ENCODE results near the gene AGAP1. TPM values are rescaled to one million over a fixed set of nuclear protein-coding genes. Genes with fewer than 3 reads are reported as not detected.

AGAP1 gene
- total and polyA plus RNA-seq, 9 donors: 5.7 to 32.2 (median 20.2) TPM

- TF ChIP-seq POLR2A (IDR thresholded peaks at IDR 0.05) (no peak), EP300 (IDR thresholded peaks at IDR 0.05) (no peak), CTCF (IDR thresholded peaks at IDR 0.05) (no peak)
- WGBS, 3 donors: 89 to 96% (median 95%) methylated on average over 10 of the region's 10 CpGs
- Histone ChIP-seq H3K36me3 (no peaks in the 10 kb centered on the region), H3K9me3 (no peaks in the 10 kb centered on the region), H3K4me1 (ENCODE audit: insufficient read depth) (no peaks in the 10 kb centered on the region), H3K27me3 (no peaks in the 10 kb centered on the region), H3K4me3 (no peak overlapping the region), H3K27ac (no peak overlapping the region)
- no peak for DNase-seq
- intact Hi-C loops (cut with DNase I): no loop called here
Observed at GRCh38 chr2:235737396-235737795, 243.6 kb downstream of the AGAP1 start.

- TF ChIP-seq CTCF (IDR thresholded peaks at IDR 0.05): no peak
- TF ChIP-seq POLR2A (IDR thresholded peaks at IDR 0.05): no peak
- no peak for TF ChIP-seq EP300 (IDR thresholded peaks at IDR 0.05)
- no peaks in the 10 kb centered on the region for H3K36me3 ChIP-seq
- DNase-seq: no peak
- H3K27me3 ChIP-seq: no peaks in the 10 kb centered on the region
- H3K9me3 ChIP-seq: no peaks in the 10 kb centered on the region
- no peak overlapping the region for H3K27ac ChIP-seq
- 92 to 97% (median 95%) methylated on average over 10 of the region's 10 CpGs for WGBS, 3 donors
- H3K4me3 ChIP-seq: no peak overlapping the region
- no peaks in the 10 kb centered on the region for H3K4me1 ChIP-seq (ENCODE audit: insufficient read depth)
- intact Hi-C loops (cut with DNase I): no loop called here
Observed at GRCh38 chr2:235737840-235738239, 244.0 kb downstream of the AGAP1 start.

GRCh38 chr2:235739704-235740415, 246.0 kb downstream of the AGAP1 start:
- intact Hi-C loops (cut with DNase I): loop anchor here in 1 of 4 donors (10.0 kb wide), 1 partner anchor 605 kb away; no protein-coding TSS in a partner anchor
- H3K4me3 ChIP-seq: no peak overlapping the region
- H3K36me3 ChIP-seq: no peaks in the 10 kb centered on the region
- H3K27me3 ChIP-seq: no peaks in the 10 kb centered on the region
- TF ChIP-seq POLR2A (IDR thresholded peaks at IDR 0.05) (no peak), EP300 (IDR thresholded peaks at IDR 0.05) (no peak), CTCF (IDR thresholded peaks at IDR 0.05) (no peak)
- H3K27ac ChIP-seq: no peak overlapping the region
- no peaks in the 10 kb centered on the region for H3K4me1 ChIP-seq (ENCODE audit: insufficient read depth)
- no peaks in the 10 kb centered on the region for H3K9me3 ChIP-seq
- WGBS, 3 donors: 94 to 96% (median 94%) methylated on average over 29 of the region's 29 CpGs
- no peak for DNase-seq

GRCh38 chr2:235740821-235741220, 247.0 kb downstream of the AGAP1 start:
- Histone ChIP-seq H3K4me3 (no peak overlapping the region), H3K27ac (no peak overlapping the region), H3K9me3 (no peaks in the 10 kb centered on the region), H3K36me3 (no peaks in the 10 kb centered on the region), H3K27me3 (no peaks in the 10 kb centered on the region), H3K4me1 (ENCODE audit: insufficient read depth) (no peaks in the 10 kb centered on the region)
- 77 to 82% (median 78%) methylated on average over 9 of the region's 9 CpGs for WGBS, 3 donors
- intact Hi-C loops (cut with DNase I): loop anchor here in 1 of 4 donors (10.0 kb wide), 1 partner anchor 606 kb away; no protein-coding TSS in a partner anchor
- DNase-seq: no peak
- TF ChIP-seq CTCF (IDR thresholded peaks at IDR 0.05) (no peak), POLR2A (IDR thresholded peaks at IDR 0.05) (no peak), EP300 (IDR thresholded peaks at IDR 0.05) (no peak)
